SK-N-MC (cell line): Measurements from ENCODE around the gene TMEM44.
"Not testable (repeated sequence)": the region's sequence is repeated elsewhere in the genome, so short reads cannot be mapped to it uniquely, and the experiment has no call there.

Experiments
- DNase-seq: peaks from one replicate; pipeline ENCODE4 v3.0.0-alpha.2; 2011; ENCODE audit warnings: low read depth, low spot score
- H3K27ac ChIP-seq: fragments of 200-600 bp; sonication (generic); 2 replicates; pipeline ENCODE4 v1.5.1; 2016; ENCODE audit warnings: mixed run types
- H3K36me3 ChIP-seq: fragments of 200-600 bp; sonication (generic); 2 replicates; pipeline ENCODE4 v1.6.1; 2017; ENCODE audit warnings: antibody characterized with exemption, low read length, mixed read lengths; ENCODE audit not compliant: insufficient read depth
- H3K4me3 ChIP-seq: fragments of 200-600 bp; sonication (generic); 2 replicates; pipeline ENCODE4 v1.5.1; 2016
- H3K9ac ChIP-seq: fragments of 200-600 bp; sonication (generic); 2 replicates; pipeline ENCODE4 v1.8.0; 2017; ENCODE audit warnings: mixed run types, mixed read lengths; ENCODE audit not compliant: insufficient read length
- H3K9me3 ChIP-seq: fragments of 200-600 bp; sonication (generic); 2 replicates; pipeline ENCODE4 v1.6.1; 2017; ENCODE audit warnings: low read depth, mild to moderate bottlenecking, antibody characterized with exemption, low read length, moderate library complexity, mixed read lengths
- EZH2 ChIP-seq: fragments of 200-600 bp; sonication (generic); IDR thresholded peaks from one replicate; pipeline ENCODE4 v1.6.1; 2017; ENCODE audit warnings: antibody characterized with exemption
- FOXP2 ChIP-seq: optimal IDR thresholded peaks from 2 replicates; pipeline ENCODE3; 2011; ENCODE audit warnings: mild to moderate bottlenecking, moderate library complexity; ENCODE audit not compliant: insufficient read depth; ENCODE audit errors: extremely low read length, control extremely low read depth
- POLR2AphosphoS5 ChIP-seq: IDR thresholded peaks from 2 replicates; pipeline ENCODE4 v1.6.1; 2012; ENCODE audit warnings: mild to moderate bottlenecking, low read depth, low read length, borderline replicate concordance

The TMEM44 gene

DNA sequence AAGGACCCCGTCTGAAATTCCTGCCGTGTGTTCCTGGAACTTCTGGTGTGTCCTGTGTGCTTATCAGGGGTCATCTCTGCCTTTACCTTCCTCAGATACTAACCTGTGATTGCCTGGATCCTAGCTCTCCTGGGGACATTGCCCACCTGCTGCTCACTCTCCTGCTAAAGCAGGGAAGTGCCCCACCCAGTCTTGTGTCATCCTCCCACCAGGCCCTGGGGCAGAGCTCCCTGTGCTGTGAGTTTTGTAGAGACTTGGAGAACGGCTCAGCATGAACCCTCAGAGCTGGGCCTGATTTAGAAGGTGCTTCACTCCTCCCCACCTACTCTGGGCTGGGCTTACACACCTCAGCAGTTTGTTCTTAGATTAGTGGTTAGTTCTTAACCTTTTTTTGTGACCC lies 3.8 kb upstream of the TMEM44 start:
- TF ChIP-seq POLR2AphosphoS5 = no peak
- TF ChIP-seq FOXP2 = no peak
- no peak for TF ChIP-seq EZH2
- Histone ChIP-seq H3K9ac (no peak overlapping the region), H3K9me3 (no peaks in the 10 kb centered on the region), H3K36me3 (peaks cover 20% of the 10 kb centered on the region), H3K4me3 (no peak overlapping the region), H3K27ac (peak overlapping the region; percentile 44; the same call in 1 of the 2 replicates)
- no peak for DNase-seq

- peak overlapping the region; percentile 91 for H3K4me3 ChIP-seq
- peaks cover 34% of the 10 kb centered on the region for H3K36me3 ChIP-seq
- DNase-seq = peak; percentile 44
- H3K27ac ChIP-seq = no peak overlapping the region
- peak overlapping the region; percentile 73 for H3K9ac ChIP-seq
- TF ChIP-seq POLR2AphosphoS5 = peak; percentile 16; the same call in 1 of the 2 replicates
- TF ChIP-seq FOXP2 = no peak
- TF ChIP-seq EZH2 = no peak
- peaks cover 11% of the 10 kb centered on the region; the same call in 1 of the 2 replicates for H3K9me3 ChIP-seq
Measured at GRCh38 chr3:194632809-194633348, 340 bp downstream of the TMEM44 start.

DNA sequence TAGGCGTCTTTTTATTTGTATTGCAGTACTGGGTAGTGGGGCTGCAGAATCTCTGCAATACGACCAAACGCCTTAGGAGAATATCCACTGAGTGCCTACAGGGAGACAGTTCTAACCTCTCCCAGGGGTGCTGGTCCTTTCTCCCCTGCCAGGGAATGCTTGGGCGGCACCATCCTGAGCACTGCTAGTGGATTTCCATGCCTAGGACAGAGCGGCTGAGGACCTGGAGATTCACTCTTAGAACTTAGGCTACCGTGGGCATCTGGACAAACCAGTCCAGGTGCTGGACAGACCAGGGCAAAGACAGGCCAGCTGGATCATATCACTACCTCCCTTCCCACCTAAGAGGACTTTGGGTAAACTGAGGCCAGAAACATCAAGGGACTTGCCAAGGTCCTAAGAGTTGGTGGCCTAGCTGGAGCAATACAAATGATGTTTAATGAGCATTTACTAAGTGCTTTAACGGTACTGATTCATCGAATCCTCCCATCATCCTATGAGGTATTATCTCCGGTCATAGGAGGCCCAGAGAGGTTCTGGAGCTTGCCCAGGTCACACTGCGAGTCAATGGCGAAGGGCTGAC lies 902 bp downstream of the TMEM44 start:
- Histone ChIP-seq H3K27ac (no peak overlapping the region), H3K9ac (peak overlapping the region; percentile 73), H3K9me3 (peaks cover 11% of the 10 kb centered on the region; the same call in 1 of the 2 replicates), H3K4me3 (peak overlapping the region; percentile 91), H3K36me3 (peaks cover 38% of the 10 kb centered on the region)
- TF ChIP-seq FOXP2 (no peak), POLR2AphosphoS5 (no peak), EZH2 (no peak)
- DNase-seq = no peak

- TF ChIP-seq FOXP2 (no peak), POLR2AphosphoS5 (no peak), EZH2 (no peak)
- H3K36me3 ChIP-seq = peaks cover 41% of the 10 kb centered on the region
- H3K9me3 ChIP-seq = peaks cover 11% of the 10 kb centered on the region; the same call in 1 of the 2 replicates
- H3K27ac ChIP-seq = no peak overlapping the region
- peak overlapping the region; percentile 91; the same call in 1 of the 2 replicates for H3K4me3 ChIP-seq
- no peak overlapping the region for H3K9ac ChIP-seq
- no peak for DNase-seq
Measured at GRCh38 chr3:194631696-194632095, 1.5 kb downstream of the TMEM44 start.

DNA sequence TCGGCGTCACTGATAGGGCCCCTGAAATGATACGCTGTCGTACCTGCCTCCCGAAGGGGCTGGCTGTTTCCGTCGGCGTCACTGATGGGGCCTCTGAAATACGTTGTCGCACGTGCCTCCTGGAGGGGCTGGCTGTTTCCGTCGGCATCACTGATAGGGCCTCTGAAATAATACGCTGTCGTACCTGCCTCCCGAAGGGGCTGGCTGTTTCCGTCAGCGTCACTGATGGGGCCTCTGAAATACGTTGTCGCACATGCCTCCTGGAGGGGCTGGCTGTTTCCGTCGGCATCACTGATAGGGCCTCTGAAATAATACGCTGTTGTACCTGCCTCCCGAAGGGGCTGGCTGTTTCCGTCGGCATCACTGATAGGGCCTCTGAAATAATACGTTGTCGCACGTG lies 2.5 kb downstream of the TMEM44 start:
- not testable (repeated sequence) for H3K4me3 ChIP-seq, H3K9ac ChIP-seq, H3K27ac ChIP-seq, DNase-seq
- Histone ChIP-seq H3K9me3 (peaks cover 11% of the 10 kb centered on the region; the same call in 1 of the 2 replicates), H3K36me3 (peaks cover 51% of the 10 kb centered on the region)

DNA sequence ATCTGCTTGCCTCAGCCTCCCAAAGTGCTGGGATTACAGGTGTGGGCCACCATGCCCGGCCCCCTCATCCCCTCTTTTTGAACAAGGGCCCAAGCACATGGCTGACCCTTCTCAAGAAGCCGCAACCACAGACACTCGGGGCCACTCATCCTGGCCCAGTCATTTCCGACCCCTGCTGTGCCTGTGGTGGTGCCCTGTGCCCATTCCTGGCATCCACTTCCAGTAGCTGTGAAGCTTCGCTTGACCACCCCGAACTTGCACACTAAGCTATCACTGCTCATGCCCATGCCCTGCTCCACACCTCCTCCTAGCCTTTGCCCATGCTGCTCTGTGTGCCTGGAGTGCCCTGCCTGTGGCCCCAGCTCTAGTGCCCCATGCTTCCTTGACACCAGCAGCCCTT lies 8.3 kb downstream of the TMEM44 start:
- H3K36me3 ChIP-seq = peaks cover 41% of the 10 kb centered on the region
- TF ChIP-seq EZH2 (no peak), FOXP2 (no peak), POLR2AphosphoS5 (no peak)
- DNase-seq = no peak
- H3K27ac ChIP-seq = no peak overlapping the region
- H3K9me3 ChIP-seq = peaks cover 4% of the 10 kb centered on the region; the same call in 1 of the 2 replicates
- no peak overlapping the region for H3K9ac ChIP-seq
- H3K4me3 ChIP-seq = no peak overlapping the region

DNA sequence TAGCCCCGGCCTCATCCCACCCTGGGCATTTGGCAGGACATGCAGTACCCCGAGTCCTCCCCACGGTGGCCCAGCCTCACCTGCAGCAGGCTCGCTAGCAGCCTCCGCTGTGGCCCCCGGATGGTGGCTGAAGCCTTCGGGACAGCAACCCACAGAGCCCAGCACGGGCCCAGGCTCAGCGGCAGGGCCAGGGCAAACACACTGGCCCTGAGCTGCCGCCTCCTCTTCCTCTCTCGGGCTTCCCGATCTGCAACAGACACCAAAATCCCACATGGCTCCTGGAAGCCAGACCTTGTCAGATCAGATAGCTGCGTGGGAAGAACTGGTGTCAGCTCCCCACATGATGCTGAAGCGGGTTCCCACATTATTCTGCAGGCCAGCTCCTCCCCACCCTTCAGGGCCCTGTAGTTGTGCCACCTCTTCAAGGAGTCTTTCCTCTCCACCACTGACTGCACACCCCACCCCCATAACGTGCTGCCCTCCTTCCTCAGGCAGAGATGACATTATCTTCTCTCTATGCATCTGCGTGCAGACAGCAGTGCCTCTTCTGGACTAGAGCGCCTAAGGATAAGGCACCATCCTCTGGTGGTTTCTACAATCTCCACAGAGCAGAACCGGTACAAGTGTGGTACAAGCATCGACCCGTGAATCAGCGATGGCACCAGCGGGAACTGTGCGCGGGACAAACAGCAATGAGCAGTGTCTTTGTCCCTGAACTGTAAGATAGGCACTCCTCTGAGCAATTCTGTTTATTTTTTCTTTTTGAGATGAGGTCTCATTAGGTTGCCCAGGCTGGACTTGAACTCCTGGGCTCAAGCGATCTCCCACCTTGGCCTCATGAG lies 9.5 kb downstream of the TMEM44 start:
- Histone ChIP-seq H3K36me3 (peaks cover 31% of the 10 kb centered on the region; the same call in 1 of the 2 replicates), H3K4me3 (no peak overlapping the region), H3K9me3 (no peaks in the 10 kb centered on the region), H3K27ac (no peak overlapping the region), H3K9ac (no peak overlapping the region)
- DNase-seq = no peak
- TF ChIP-seq POLR2AphosphoS5 (no peak), EZH2 (no peak), FOXP2 (no peak)

DNA sequence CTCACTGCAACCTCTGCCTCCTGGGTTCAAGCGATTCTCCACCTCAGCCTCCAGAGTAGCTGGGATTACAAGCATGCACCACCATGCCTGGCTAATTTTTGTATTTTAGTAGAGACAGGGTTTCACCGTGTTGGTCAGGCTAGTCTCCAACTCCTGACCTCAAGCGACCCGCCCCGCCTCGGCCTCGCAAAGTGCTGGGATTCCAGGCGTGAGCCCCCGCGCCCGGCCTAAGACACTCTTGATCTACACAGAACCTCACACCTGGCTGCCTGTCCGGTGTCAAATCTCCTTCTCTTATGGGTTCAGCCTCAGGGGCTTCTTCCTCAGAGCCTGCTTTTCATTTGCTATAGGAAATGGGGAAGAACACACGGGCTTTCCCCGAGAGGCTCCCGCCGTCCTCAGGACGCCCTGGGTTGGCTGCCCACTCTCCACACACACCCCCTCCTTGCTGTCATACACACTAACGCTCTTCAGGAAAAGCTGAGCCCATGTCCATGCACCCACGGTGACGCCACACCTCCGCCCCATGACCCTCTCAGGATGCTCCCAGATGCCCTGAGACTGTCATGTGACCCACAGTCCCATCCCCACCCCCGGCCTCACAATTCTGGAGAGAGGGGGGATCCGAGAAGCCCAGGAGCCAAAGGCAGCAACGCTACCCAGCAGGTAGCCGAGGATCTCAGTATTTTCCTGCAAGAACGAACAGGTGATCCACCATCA lies 10.4 kb downstream of the TMEM44 start:
- no peak overlapping the region for H3K27ac ChIP-seq
- no peak overlapping the region for H3K4me3 ChIP-seq
- TF ChIP-seq POLR2AphosphoS5 (no peak), FOXP2 (no peak), EZH2 (no peak)
- no peak for DNase-seq
- H3K36me3 ChIP-seq = peaks cover 22% of the 10 kb centered on the region; the same call in 1 of the 2 replicates
- no peaks in the 10 kb centered on the region for H3K9me3 ChIP-seq
- H3K9ac ChIP-seq = no peak overlapping the region
